Fibroblast of lung (primary cell): Measurements from ENCODE around the gene SDF2L1. TPM values are rescaled to one million over a fixed set of nuclear protein-coding genes. Genes with fewer than 3 reads are reported as not detected.

Source experiments
- DNase-seq, 2 donors: peaks; one replicate each; pipeline versions ENCODE4 v3.0.0 to v3.0.0-alpha.2; 2010; ENCODE audit warnings: low read depth in 2 of 2
- H2AFZ ChIP-seq: 2 replicates; pipeline ENCODE4 v1.5.1; 2012; ENCODE audit warnings: low read length, control low read depth, inconsistent platforms
- H3K27ac ChIP-seq: 2 replicates; pipeline ENCODE4 v1.5.1; 2011; ENCODE audit warnings: low read length, control low read depth; ENCODE audit not compliant: insufficient read depth
- H3K27me3 ChIP-seq: 2 replicates; pipeline ENCODE4 v1.5.1; 2011; ENCODE audit warnings: mild to moderate bottlenecking, low read length; ENCODE audit not compliant: control insufficient read depth, insufficient read depth
- H3K36me3 ChIP-seq: 2 replicates; pipeline ENCODE4 v1.5.1; 2011; ENCODE audit warnings: low read length; ENCODE audit not compliant: control insufficient read depth, insufficient read depth
- H3K4me1 ChIP-seq: 2 replicates; pipeline ENCODE4 v1.5.1; 2011; ENCODE audit warnings: low read length; ENCODE audit not compliant: control insufficient read depth, insufficient read depth; ENCODE audit errors: extremely low read depth
- H3K4me2 ChIP-seq: 2 replicates; pipeline ENCODE4 v1.5.1; 2011; ENCODE audit warnings: low read length, control low read depth; ENCODE audit not compliant: insufficient read depth; ENCODE audit errors: extremely low read depth
- H3K4me3 ChIP-seq, 4 experiments: fragments of 200-600 bp in 1 of 4; sonication (generic) in 1 of 4; replicated peaks in 1 of 4; 2 replicates each; pipeline ENCODE4 v1.5.1; 2011 to 2016; ENCODE audit warnings: low read length in 4 of 4, low read depth in 3 of 4, mild to moderate bottlenecking in 3 of 4, control low read depth in 2 of 4, inconsistent platforms in 1 of 4, mixed read lengths in 1 of 4; ENCODE audit not compliant: insufficient read depth in 1 of 4; ENCODE audit errors: control extremely low read depth in 1 of 4
- H3K79me2 ChIP-seq: 2 replicates; pipeline ENCODE4 v1.5.1; 2012; ENCODE audit warnings: mild to moderate bottlenecking, low read length, inconsistent platforms; ENCODE audit not compliant: control insufficient read depth, insufficient read depth
- H3K9ac ChIP-seq: 2 replicates; pipeline ENCODE4 v1.5.1; 2011; ENCODE audit warnings: mild to moderate bottlenecking, low read length, control low read depth; ENCODE audit not compliant: insufficient read depth
- H3K9me3 ChIP-seq: 2 replicates; pipeline ENCODE4 v1.5.1; 2012; ENCODE audit warnings: low read depth, low read length; ENCODE audit not compliant: control insufficient read depth, insufficient read depth
- H4K20me1 ChIP-seq: 2 replicates; pipeline ENCODE4 v1.5.1; 2011; ENCODE audit warnings: low read length; ENCODE audit not compliant: control insufficient read depth, insufficient read depth; ENCODE audit errors: extremely low read depth
- CTCF ChIP-seq, 2 donors: IDR thresholded peaks in 1 of 2; conservative IDR thresholded peaks in 1 of 2; 1 replicate in 1 of 2; 2 replicates in 1 of 2; pipeline ENCODE4 v1.5.1; 2011 to 2012; ENCODE audit warnings: low read length in 2 of 2, control low read depth in 1 of 2, inconsistent platforms in 1 of 2, low read depth in 1 of 2, mild to moderate bottlenecking in 1 of 2
- EZH2 ChIP-seq: IDR thresholded peaks from 2 replicates; pipeline ENCODE4 v1.5.1; 2012; ENCODE audit warnings: low read length, control low read depth, mild to moderate bottlenecking; ENCODE audit errors: missing control alignments
- polyA plus RNA-seq, 2 donors: library from polyadenylated mRNA; depleted of rRNA in 1 of 2; stranded (reverse) in 1 of 2; unstranded in 1 of 2; fragments of >200 nt; gene quantifications; 2 replicates each; pipeline ENCODE4 v1.2.1, GENCODE V29; 2011 to 2012; ENCODE audit warnings: missing spikeins in 1 of 2
- total RNA-seq: library from RNA; depleted of rRNA; stranded (reverse); fragments of >200 nt; gene quantifications from 2 replicates; pipeline ENCODE4 v1.2.1, GENCODE V29; 2014

SDF2L1 gene
- total and polyA plus RNA-seq, 2 donors (not counting 1 experiment from before 2014, with no cell fraction given): 12.0 to 13.2 TPM

- H3K4me1 ChIP-seq: peaks cover 7% of the 10 kb centered on the region
- H3K27ac ChIP-seq: no peak overlapping the region
- H3K36me3 ChIP-seq: peaks cover 18% of the 10 kb centered on the region
- TF ChIP-seq EZH2: no peak
- no peak for TF ChIP-seq CTCF (conservative IDR thresholded peaks at IDR 0.05 in 1 of 2, IDR thresholded peaks at IDR 0.05 in 1 of 2; ENCODE audit: low read depth in 1 of 2, low read length in 2 of 2)
- no peak overlapping the region for H2AFZ ChIP-seq
- H3K9me3 ChIP-seq: no peaks in the 10 kb centered on the region
- DNase-seq: peak in 1 of 2 donors; percentile 34
- no peaks in the 10 kb centered on the region for H3K27me3 ChIP-seq
- peaks cover 40% of the 10 kb centered on the region for H3K79me2 ChIP-seq
- H3K9ac ChIP-seq: no peak overlapping the region
- no peak overlapping the region for H3K4me3 ChIP-seq
- H3K4me2 ChIP-seq: no peak overlapping the region
- H4K20me1 ChIP-seq: no peaks in the 10 kb centered on the region
Measured at GRCh38 chr22:21622011-21622918, 19.8 kb upstream of the SDF2L1 start.

GRCh38 chr22:21622919-21623647 lies 19.0 kb upstream of the SDF2L1 start:
- H3K36me3 ChIP-seq: peaks cover 18% of the 10 kb centered on the region
- no peak overlapping the region for H3K9ac ChIP-seq
- H3K4me2 ChIP-seq: no peak overlapping the region
- no peaks in the 10 kb centered on the region for H3K27me3 ChIP-seq
- no peak for TF ChIP-seq CTCF (conservative IDR thresholded peaks at IDR 0.05 in 1 of 2, IDR thresholded peaks at IDR 0.05 in 1 of 2; ENCODE audit: low read depth in 1 of 2, low read length in 2 of 2)
- no peak for TF ChIP-seq EZH2
- peaks cover 7% of the 10 kb centered on the region for H3K4me1 ChIP-seq
- no peak overlapping the region for H2AFZ ChIP-seq
- H3K27ac ChIP-seq: no peak overlapping the region
- H4K20me1 ChIP-seq: no peaks in the 10 kb centered on the region
- H3K9me3 ChIP-seq: no peaks in the 10 kb centered on the region
- no peak for DNase-seq
- H3K4me3 ChIP-seq: no peak overlapping the region
- H3K79me2 ChIP-seq: peaks cover 38% of the 10 kb centered on the region

GRCh38 chr22:21623648-21623970 lies 18.5 kb upstream of the SDF2L1 start:
- DNase-seq: no peak
- Histone ChIP-seq H4K20me1 (no peaks in the 10 kb centered on the region), H3K4me1 (peaks cover 7% of the 10 kb centered on the region), H3K36me3 (peaks cover 20% of the 10 kb centered on the region), H2AFZ (no peak overlapping the region), H3K27me3 (no peaks in the 10 kb centered on the region), H3K9me3 (no peaks in the 10 kb centered on the region), H3K27ac (no peak overlapping the region), H3K4me2 (no peak overlapping the region), H3K79me2 (peaks cover 38% of the 10 kb centered on the region), H3K9ac (no peak overlapping the region), H3K4me3 (no peak overlapping the region)
- TF ChIP-seq CTCF (conservative IDR thresholded peaks at IDR 0.05 in 1 of 2, IDR thresholded peaks at IDR 0.05 in 1 of 2; ENCODE audit: low read depth in 1 of 2, low read length in 2 of 2) (no peak), EZH2 (no peak)
